T-cell (primary cell): Measurements from ENCODE around the gene PDXK. TPM values are rescaled to one million over a fixed set of nuclear protein-coding genes. Genes with fewer than 3 reads are reported as not detected.
A peak's percentile ranks its signal among the peaks of the same experiment; 100 is the strongest.

Experiments
- ATAC-seq, 4 experiments: fragments of 200-7000 bp in 3 of 4; fragments of 150-1000 bp in 1 of 4; cut with Tn5 transposase; replicated peaks in 1 of 4; 1 replicate in 3 of 4; 2 replicates in 1 of 4; pipeline ENCODE4 v1.10.0; 2021; ENCODE audit warnings: moderate library complexity in 3 of 4, mild to moderate bottlenecking in 2 of 4, moderate number of reproducible peaks in 1 of 4
- CTCF ChIA-PET, 2 donors: fragments of 300-600 bp; sonication (Branson Sonifier 250); formaldehyde crosslinking; loops; one replicate each; lab custom pipeline; 2022; ENCODE audit warnings: antibody characterized with exemption in 2 of 2; lab: Charles Lee
- POLR2A ChIA-PET, 2 donors: fragments of 300-600 bp; sonication (Branson Sonifier 250); formaldehyde crosslinking; loops; one replicate each; lab custom pipeline; 2022; ENCODE audit warnings: antibody characterized with exemption in 2 of 2; lab: Charles Lee
- DNase-seq, 35 experiments: peaks; one replicate each; pipeline versions ENCODE4 v3.0.0 to v3.0.0-alpha.2; 2013 to 2023
- H3K27ac ChIP-seq: one replicate; pipeline ENCODE4 v1.5.1; 2013; ENCODE audit warnings: low read length
- H3K27me3 ChIP-seq, 2 experiments: replicated peaks in 1 of 2; 1 replicate in 1 of 2; 2 replicates in 1 of 2; pipeline versions ENCODE4 v1.6.1 to v1.7.0; 2013; ENCODE audit warnings: low read length in 1 of 2, mixed read lengths in 1 of 2; ENCODE audit not compliant: control insufficient read depth in 2 of 2, insufficient read depth in 2 of 2; ENCODE audit errors: extremely low read depth in 1 of 2
- H3K36me3 ChIP-seq, 2 donors: 1 replicate in 1 of 2; 2 replicates in 1 of 2; pipeline versions ENCODE4 v1.6.1 to v1.7.0; 2013; ENCODE audit warnings: low read length in 1 of 2; ENCODE audit not compliant: control insufficient read depth in 2 of 2, insufficient read depth in 1 of 2; ENCODE audit errors: extremely low read depth in 1 of 2
- H3K4me1 ChIP-seq, 2 experiments: 1 replicate in 1 of 2; 2 replicates in 1 of 2; pipeline versions ENCODE4 v1.6.1 to v1.7.0; 2013; ENCODE audit warnings: low read length in 2 of 2, mixed read lengths in 1 of 2; ENCODE audit not compliant: insufficient read depth in 2 of 2, control insufficient read depth in 1 of 2; ENCODE audit errors: extremely low read depth in 1 of 2
- H3K4me3 ChIP-seq, 2 donors: 1 replicate in 1 of 2; 2 replicates in 1 of 2; pipeline versions ENCODE4 v1.5.1 to v1.7.0; 2013; ENCODE audit warnings: mild to moderate bottlenecking in 2 of 2, low read length in 1 of 2, moderate library complexity in 1 of 2; ENCODE audit not compliant: control insufficient read depth in 1 of 2; ENCODE audit errors: extremely low read depth in 1 of 2
- H3K9me3 ChIP-seq: 2 replicates; pipeline ENCODE4 v1.7.0; 2013
- H3K27ac Mint-ChIP-seq, 2 donors: one replicate each; pipeline ENCODE4 v1.8.0; 2020 to 2021; ENCODE audit warnings: mild to moderate bottlenecking in 2 of 2, mixed read lengths in 2 of 2
- H3K27me3 Mint-ChIP-seq, 2 donors: one replicate each; pipeline ENCODE4 v1.8.0; 2021 to 2022; ENCODE audit warnings: mixed read lengths in 2 of 2
- H3K36me3 Mint-ChIP-seq: one replicate; pipeline ENCODE4 v1.8.0; 2021; ENCODE audit warnings: mixed read lengths
- H3K4me1 Mint-ChIP-seq, 3 donors: one replicate each; pipeline ENCODE4 v1.8.0; 2020 to 2022; ENCODE audit warnings: mixed read lengths in 3 of 3, mild to moderate bottlenecking in 1 of 3
- H3K4me3 Mint-ChIP-seq, 3 donors: one replicate each; pipeline ENCODE4 v1.8.0; 2020 to 2022; ENCODE audit warnings: mild to moderate bottlenecking in 3 of 3, mixed read lengths in 3 of 3, moderate library complexity in 3 of 3
- H3K9me3 Mint-ChIP-seq, 3 donors: one replicate each; pipeline ENCODE4 v1.8.0; 2020 to 2022; ENCODE audit warnings: mixed read lengths in 3 of 3
- WGBS: methylation state at CpG from one replicate; pipeline ENCODE4 v1.1.5; 2013; ENCODE audit warnings: missing lambda C conversion rate; ENCODE audit not compliant: insufficient coverage; 5-methylcytosine and 5-hydroxymethylcytosine counted together
- total RNA-seq, 35 experiments: library from RNA in 6 of 35; stranded (reverse) in 6 of 35; fragments of 120-200 nt in 1 of 35; gene quantifications; one replicate each; pipeline versions ENCODE4 v1.2.1 to v1.2.4 and lab custom pipeline; 2013 to 2026

Gene PDXK
- total RNA-seq, 5 donors from 2014 or later (not counting 1 experiment from before 2014, with no cell fraction given) = 70.8 to 100 (median 80.2) TPM

- H3K9me3 Mint-ChIP-seq = no peaks in the 10 kb centered on the region
- no peak overlapping the region for H3K27ac Mint-ChIP-seq
- Histone ChIP-seq H3K27me3 (peaks cover 0 to 8% of the 10 kb centered on the region in 2 experiments), H3K27ac (no peak overlapping the region), H3K36me3 (peaks cover 0 to 4% of the 10 kb centered on the region in 2 donors), H3K4me3 (no peak overlapping the region), H3K9me3 (no peaks in the 10 kb centered on the region), H3K4me1 (peaks cover 0 to 10% of the 10 kb centered on the region in 2 experiments)
- 85% methylated on average over 8 of the region's 16 CpGs for WGBS
- no peaks in the 10 kb centered on the region for H3K27me3 Mint-ChIP-seq
- CTCF ChIA-PET = no interaction called here
- H3K4me3 Mint-ChIP-seq = no peak overlapping the region
- H3K36me3 Mint-ChIP-seq = peaks cover 2% of the 10 kb centered on the region
- DNase-seq = no peak
- POLR2A ChIA-PET = interaction anchor here in 1 of 2 donors (0.5 to 0.6 kb wide), 2 partner anchors 84 to 126 kb away, joined by 5 to 8 read pairs; no protein-coding TSS in a partner anchor
- peaks cover 7 to 12% (median 12%) of the 10 kb centered on the region in 3 donors for H3K4me1 Mint-ChIP-seq
- no peak for ATAC-seq
These were observed 90.4 kb downstream of the PDXK start for GRCh38 chr21:43809346-43809799.

- no peak overlapping the region for H3K27ac Mint-ChIP-seq
- Histone ChIP-seq H3K4me3 (no peak overlapping the region), H3K36me3 (peaks cover 0 to 4% of the 10 kb centered on the region in 2 donors), H3K27ac (no peak overlapping the region), H3K9me3 (no peaks in the 10 kb centered on the region), H3K4me1 (peaks cover 0 to 10% of the 10 kb centered on the region in 2 experiments), H3K27me3 (peaks cover 0 to 8% of the 10 kb centered on the region in 2 experiments)
- no peak for DNase-seq
- peaks cover 10 to 15% (median 12%) of the 10 kb centered on the region in 3 donors for H3K4me1 Mint-ChIP-seq
- no peaks in the 10 kb centered on the region for H3K27me3 Mint-ChIP-seq
- ChIA-PET CTCF (interaction anchor here (1.2 to 1.4 kb wide), 3 partner anchors 129 to 166 kb away, joined by 5 to 9 read pairs (median 8); no protein-coding TSS in a partner anchor), POLR2A (interaction anchor here in 1 of 2 donors (0.6 kb wide), 1 partner anchor 126 kb away, joined by 8 read pairs; no protein-coding TSS in a partner anchor)
- no peak for ATAC-seq
- H3K36me3 Mint-ChIP-seq = peaks cover 2% of the 10 kb centered on the region
- no peak overlapping the region for H3K4me3 Mint-ChIP-seq
- WGBS = 83% methylated on average over 13 of the region's 26 CpGs
- H3K9me3 Mint-ChIP-seq = no peaks in the 10 kb centered on the region
These were observed 91.0 kb downstream of the PDXK start for GRCh38 chr21:43809853-43810504.

GRCh38 chr21:43810505-43811261, 91.8 kb downstream of the PDXK start:
- ATAC-seq (peak; percentile 81 to 93 (median 84)), DNase-seq (peak; percentile 59 to 91 (median 83))
- no peak overlapping the region for H3K27ac Mint-ChIP-seq
- CTCF ChIA-PET = interaction anchor here (1.2 to 1.4 kb wide), 3 partner anchors 128 to 165 kb away, joined by 5 to 9 read pairs (median 8); no protein-coding TSS in a partner anchor
- POLR2A ChIA-PET = no interaction called here
- Histone ChIP-seq H3K27ac (no peak overlapping the region), H3K27me3 (peaks cover 0 to 8% of the 10 kb centered on the region in 2 experiments), H3K4me1 (peaks cover 0 to 10% of the 10 kb centered on the region in 2 experiments), H3K9me3 (no peaks in the 10 kb centered on the region), H3K4me3 (no peak overlapping the region), H3K36me3 (peaks cover 0 to 4% of the 10 kb centered on the region in 2 donors)
- H3K4me1 Mint-ChIP-seq = peaks cover 10 to 14% (median 12%) of the 10 kb centered on the region in 3 donors
- WGBS = 12% methylated on average over 12 of the region's 23 CpGs
- H3K27me3 Mint-ChIP-seq = no peaks in the 10 kb centered on the region
- peaks cover 2% of the 10 kb centered on the region for H3K36me3 Mint-ChIP-seq
- H3K9me3 Mint-ChIP-seq = no peaks in the 10 kb centered on the region
- no peak overlapping the region for H3K4me3 Mint-ChIP-seq

GRCh38 chr21:43811262-43812105, 92.6 kb downstream of the PDXK start:
- DNase-seq (no peak), ATAC-seq (no peak)
- Histone ChIP-seq H3K36me3 (peaks cover 0 to under 1% of the 10 kb centered on the region in 2 donors), H3K4me1 (peaks cover 0 to 10% of the 10 kb centered on the region in 2 experiments), H3K9me3 (no peaks in the 10 kb centered on the region), H3K27ac (no peak overlapping the region), H3K4me3 (no peak overlapping the region), H3K27me3 (peaks cover 0 to 8% of the 10 kb centered on the region in 2 experiments)
- CTCF ChIA-PET = interaction anchor here (0.8 to 1.4 kb wide), 4 partner anchors 128 to 165 kb away, joined by 3 to 9 read pairs (median 6); no protein-coding TSS in a partner anchor
- no peak overlapping the region for H3K4me3 Mint-ChIP-seq
- WGBS = 85% methylated on average over 21 of the region's 24 CpGs
- H3K4me1 Mint-ChIP-seq = peaks cover 10 to 13% (median 12%) of the 10 kb centered on the region in 3 donors
- H3K27ac Mint-ChIP-seq = no peak overlapping the region
- peaks cover 2% of the 10 kb centered on the region for H3K36me3 Mint-ChIP-seq
- POLR2A ChIA-PET = no interaction called here
- no peaks in the 10 kb centered on the region for H3K27me3 Mint-ChIP-seq
- H3K9me3 Mint-ChIP-seq = no peaks in the 10 kb centered on the region

Other genes with a start within 250 kb of the PDXK start
- 1 to 10 TPM in 2 of 5 donors, under 1 TPM in 3; 0.60 to 2.2 (median 0.80) TPM for gene HSF2BP, start 59.6 kb upstream of the PDXK start, total RNA-seq
- gene RRP1B, start 59.6 kb upstream of the PDXK start, total RNA-seq = 10 to 100 TPM; 33.9 to 39.3 (median 37.8) TPM
- 10 to 100 TPM; 19.0 to 34.7 (median 25.9) TPM for gene CSTB, start 57.2 kb downstream of the PDXK start, total RNA-seq
- gene RRP1, start 70.4 kb downstream of the PDXK start, total RNA-seq = 10 to 100 TPM; 24.0 to 30.9 (median 28.1) TPM
- gene AGPAT3, start 146.1 kb downstream of the PDXK start, total RNA-seq = 10 to 100 TPM; 48.4 to 77.2 (median 65.1) TPM